ENCODE results near the gene UMODL1.

DNA sequence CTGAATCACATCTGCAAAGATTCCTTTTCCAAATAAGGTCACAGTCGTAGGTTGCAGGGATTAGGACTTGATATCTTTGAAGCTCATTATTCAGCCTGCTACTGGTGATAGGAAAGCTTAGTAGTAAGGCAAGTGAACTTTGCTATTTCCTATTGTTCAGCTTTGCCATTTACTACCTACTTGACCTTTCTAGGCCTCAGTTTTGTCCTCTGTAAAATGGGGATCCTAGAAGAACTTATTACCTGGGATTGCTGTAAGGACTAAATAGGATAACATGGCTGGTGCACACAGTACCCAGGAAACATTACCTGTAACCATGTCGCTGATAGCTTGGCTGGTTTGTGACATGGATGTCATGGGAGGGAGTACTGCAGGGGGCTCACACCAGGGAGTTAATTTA lies 24.5 kb downstream of the UMODL1 start:
- TF ChIP-seq POLR2A (IDR thresholded peaks at IDR 0.05) = no peak
- TF ChIP-seq, protein P1, sequence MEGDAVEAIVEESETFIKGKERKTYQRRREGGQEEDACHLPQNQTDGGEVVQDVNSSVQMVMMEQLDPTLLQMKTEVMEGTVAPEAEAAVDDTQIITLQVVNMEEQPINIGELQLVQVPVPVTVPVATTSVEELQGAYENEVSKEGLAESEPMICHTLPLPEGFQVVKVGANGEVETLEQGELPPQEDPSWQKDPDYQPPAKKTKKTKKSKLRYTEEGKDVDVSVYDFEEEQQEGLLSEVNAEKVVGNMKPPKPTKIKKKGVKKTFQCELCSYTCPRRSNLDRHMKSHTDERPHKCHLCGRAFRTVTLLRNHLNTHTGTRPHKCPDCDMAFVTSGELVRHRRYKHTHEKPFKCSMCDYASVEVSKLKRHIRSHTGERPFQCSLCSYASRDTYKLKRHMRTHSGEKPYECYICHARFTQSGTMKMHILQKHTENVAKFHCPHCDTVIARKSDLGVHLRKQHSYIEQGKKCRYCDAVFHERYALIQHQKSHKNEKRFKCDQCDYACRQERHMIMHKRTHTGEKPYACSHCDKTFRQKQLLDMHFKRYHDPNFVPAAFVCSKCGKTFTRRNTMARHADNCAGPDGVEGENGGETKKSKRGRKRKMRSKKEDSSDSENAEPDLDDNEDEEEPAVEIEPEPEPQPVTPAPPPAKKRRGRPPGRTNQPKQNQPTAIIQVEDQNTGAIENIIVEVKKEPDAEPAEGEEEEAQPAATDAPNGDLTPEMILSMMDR (IDR thresholded peaks at IDR 0.05) = no peak
- TF ChIP-seq EP300 (IDR thresholded peaks at IDR 0.05) = no peak
- TF ChIP-seq POLR2AphosphoS5 (IDR thresholded peaks at IDR 0.05) = no peak

Measured in suprapubic skin (tissue), 4 donors.